Glomerular endothelial cell (primary cell): Measurements from ENCODE around the gene SAFB2. TPM values are rescaled to one million over a fixed set of nuclear protein-coding genes. Genes with fewer than 3 reads are reported as not detected.
A peak's percentile ranks its signal among the peaks of the same experiment; 100 is the strongest.

ENCODE experiments used
- DNase-seq: peaks from one replicate; pipeline ENCODE4 v3.0.0-alpha.2; 2011; ENCODE audit warnings: low read depth, low spot score; ENCODE audit errors: extremely low read depth
- total RNA-seq: library from RNA; depleted of rRNA; stranded (reverse); fragments of >200 nt; gene quantifications from 2 replicates; pipeline ENCODE4 v1.2.3, GENCODE V29; 2015

Gene SAFB2
- 25.7 and 30.9 TPM in 2 replicates for total RNA-seq

DNA sequence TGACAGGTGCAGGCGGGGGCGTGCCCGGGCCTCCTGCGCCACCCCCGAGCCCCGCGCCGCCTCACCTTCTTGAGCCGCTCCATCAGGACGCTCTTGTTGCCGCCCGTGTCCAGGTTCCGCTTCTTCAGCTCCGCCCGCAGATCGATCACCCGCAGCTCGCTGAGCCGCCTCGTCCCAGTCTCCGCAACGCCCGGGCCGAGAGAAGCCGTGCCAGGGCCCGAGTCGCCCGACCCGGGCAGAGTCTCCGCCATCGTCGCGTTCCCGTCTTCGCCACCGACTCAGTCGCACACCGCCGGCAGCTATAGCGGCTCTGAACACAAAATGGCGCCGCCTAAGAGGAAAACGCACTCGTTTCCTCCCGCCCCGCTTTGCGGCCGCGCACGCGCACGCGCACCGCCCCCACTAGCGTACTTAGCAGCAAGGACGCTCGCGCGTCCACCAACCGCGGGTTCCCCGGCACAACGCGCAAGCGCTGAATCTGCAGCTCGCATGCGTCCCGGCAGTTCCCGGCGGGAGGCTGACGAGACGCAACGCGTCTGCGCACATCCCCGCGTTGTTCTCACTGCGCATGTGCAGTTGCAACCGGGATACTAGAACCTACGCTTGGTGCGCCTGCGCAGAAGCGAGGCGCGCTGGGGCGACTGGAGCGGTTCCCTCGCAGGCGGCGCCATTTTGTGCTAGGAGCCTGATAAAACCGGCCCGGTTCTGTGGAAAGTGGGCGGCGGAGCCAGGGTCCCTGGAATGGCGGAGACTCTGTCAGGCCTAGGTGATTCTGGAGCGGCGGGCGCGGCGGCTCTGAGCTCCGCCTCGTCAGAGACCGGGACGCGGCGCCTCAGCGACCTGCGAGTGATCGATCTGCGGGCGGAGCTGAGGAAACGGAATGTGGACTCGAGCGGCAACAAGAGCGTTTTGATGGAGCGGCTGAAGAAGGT, at the start of gene SAFB2, which contains the start of gene SAFB:
Gene SAFB2, minus strand, starts transcription at position 312 of the 932 bp plus-strand sequence. Its CDS starts 61 bp downstream, at position 251.
Gene SAFB, plus strand, starts transcription at position 619 of the 932 bp plus-strand sequence. Its CDS starts 123 bp downstream, at position 742.
- DNase-seq: peak; percentile 94

DNA sequence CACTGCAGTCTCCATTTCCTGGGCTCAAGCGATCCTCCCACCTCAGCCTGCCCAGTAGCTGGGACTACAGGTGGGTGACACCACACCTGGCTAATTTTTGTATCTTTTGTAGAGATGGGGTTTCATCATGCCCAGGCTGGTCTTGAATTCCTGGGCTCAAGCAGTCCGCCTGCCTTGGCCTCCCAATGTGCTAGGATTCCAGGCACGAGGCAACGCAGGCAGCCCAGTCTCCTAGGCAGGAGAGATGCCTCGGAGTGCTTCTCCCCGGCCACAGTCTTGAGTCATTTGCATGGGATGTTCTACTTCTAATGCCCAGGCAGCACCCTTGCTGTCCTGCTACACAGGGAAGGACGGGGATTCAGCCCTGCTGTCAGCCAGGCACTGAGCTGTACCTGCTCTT, 49.0 kb upstream of the SAFB2 start:
- DNase-seq: no peak

DNA sequence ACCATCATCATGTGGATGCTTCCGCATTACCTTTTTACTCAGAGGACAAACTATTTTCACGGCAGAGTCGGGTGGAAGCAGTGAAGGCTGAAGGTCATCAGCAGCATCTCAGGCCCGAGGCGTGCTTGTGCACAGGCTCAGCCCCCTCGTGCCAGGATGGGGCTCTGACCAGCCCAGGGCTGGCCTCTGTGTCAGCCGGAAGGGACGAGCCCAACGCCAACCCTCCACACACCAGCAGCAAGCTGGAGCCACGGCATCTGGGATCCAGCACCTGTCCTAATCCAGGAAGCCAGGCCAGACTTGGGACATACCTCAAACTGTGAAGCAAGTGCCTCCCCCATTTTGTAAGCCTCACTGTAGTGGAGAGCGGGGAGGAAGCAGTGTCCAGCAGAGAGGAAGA, 46.6 kb upstream of the SAFB2 start:
- no peak for DNase-seq

DNA sequence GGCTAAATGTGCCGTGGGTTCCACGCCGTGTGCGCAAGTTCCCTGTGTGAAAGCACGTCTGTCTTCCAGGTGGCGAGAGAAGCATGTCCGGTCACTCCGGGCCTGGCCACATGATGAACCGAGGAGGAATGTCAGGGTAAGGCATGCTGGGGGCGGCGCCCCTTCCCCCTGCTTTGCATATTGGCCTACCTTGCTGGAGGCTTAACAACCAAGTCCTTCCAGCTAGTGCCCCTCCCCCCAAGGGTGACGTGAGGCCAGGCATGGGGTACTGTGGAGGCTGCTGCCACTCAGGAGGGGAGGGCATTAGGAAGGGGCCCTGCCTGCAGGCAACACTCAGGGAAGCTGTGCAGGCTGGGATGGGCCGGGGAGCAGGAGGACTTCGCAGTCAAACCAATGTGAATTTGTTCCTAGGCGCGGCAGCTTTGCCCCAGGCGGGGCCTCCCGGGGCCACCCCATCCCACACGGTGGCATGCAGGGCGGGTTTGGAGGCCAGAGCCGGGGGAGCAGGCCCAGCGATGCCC, 45.2 kb upstream of the SAFB2 start:
- no peak for DNase-seq

DNA sequence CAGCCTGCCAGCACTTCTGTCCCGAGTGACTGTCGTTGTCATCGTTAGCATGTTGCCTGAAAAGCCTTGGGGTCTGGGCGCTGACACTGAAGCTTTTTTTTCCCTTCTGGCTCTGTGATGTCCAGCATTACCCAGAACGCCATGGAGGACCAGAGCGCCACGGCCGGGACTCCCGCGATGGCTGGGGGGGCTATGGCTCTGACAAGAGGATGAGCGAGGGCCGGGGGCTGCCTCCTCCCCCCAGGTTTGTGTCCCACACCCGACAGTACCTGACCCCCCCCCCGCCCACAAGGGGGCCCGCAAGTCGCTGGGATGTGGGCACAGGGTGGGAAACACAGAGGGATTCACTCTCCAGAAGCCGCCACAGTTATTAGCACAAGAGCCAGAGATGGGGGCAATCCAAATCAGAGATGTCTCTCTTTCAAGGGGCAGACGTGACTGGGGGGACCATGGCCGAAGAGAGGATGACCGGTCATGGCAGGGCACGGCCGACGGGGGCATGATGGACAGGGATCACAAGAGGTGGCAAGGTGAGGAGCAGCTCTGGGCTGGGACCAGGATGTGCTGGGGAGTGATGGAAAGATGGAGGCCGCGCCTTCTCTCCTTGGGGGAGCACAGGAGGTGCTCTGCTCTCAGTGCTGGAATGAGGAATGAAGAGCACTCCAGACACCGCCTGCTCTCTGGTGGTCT, 44.5 kb upstream of the SAFB2 start:
- DNase-seq: no peak

DNA sequence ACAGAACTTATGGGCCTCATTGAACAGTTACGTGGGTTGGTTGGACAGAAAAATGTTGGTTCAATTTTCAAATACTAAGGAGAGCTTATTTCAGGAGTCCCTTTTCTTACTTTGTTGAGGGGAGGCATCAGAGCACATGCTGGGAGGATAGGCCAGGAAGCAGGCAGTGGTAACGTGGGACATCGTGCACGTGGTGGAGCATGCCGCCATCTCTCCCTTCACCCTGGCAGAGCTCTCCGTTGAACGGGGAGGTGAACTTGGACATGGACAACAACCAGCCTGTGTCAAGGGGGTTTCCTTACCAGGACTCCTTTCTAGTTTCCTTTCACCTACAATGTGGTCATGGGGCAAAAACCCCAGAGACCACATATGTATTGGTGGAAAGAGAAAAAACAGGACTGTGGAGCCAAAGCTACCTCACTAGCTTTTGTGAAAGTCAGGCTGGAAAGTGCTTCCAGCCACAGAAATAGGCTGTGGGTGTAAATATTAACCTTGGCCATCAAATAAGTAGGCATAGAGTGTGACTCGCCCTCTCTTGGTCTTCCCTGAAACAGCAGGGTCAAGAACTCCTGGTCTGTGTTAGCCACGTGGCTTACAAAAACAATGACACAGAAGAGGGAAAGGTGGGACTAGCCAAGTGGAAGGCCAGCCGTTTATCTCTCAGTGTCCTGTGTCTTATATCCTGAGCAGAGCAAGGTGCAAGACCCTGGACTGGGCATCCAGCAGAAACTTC, 43.4 kb upstream of the SAFB2 start:
- DNase-seq: no peak

DNA sequence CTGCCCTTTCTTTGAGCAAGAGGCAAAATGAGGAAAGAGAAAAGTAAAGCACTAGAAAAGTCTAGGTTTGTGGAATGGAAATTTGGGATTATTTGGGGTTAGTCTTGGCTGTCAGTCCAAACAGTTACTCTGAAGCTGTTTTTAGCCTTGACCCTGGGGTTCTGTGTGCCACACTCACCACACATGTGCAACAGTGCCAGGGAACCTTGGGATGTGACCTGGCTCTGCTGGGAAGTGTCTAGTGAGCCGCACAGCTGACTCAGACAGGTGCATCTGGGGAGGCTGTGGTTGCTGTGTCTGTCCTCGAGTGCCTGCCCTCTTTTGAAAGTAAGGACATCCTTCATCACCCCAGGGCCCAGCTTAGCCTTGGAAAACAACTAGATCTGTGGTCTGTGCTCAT, 41.9 kb upstream of the SAFB2 start:
- no peak for DNase-seq

DNA sequence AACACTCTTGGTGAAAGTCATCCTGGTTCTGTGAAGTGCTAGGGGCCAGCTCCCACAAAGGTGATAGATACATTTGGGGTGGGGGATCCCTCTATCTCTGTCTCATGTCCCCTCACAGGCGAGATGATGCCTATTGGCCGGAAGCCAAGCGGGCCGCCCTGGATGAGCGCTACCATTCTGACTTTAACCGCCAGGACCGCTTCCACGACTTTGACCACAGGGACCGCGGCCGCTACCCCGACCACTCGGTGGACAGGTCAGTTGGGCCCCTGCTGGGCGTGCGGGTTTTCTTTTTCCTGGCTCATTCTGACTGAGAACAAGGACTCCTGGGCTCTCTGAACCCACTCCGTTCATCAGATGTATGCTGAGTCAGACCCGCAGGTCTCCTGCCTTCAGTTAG, 41.3 kb upstream of the SAFB2 start:
- no peak for DNase-seq

DNA sequence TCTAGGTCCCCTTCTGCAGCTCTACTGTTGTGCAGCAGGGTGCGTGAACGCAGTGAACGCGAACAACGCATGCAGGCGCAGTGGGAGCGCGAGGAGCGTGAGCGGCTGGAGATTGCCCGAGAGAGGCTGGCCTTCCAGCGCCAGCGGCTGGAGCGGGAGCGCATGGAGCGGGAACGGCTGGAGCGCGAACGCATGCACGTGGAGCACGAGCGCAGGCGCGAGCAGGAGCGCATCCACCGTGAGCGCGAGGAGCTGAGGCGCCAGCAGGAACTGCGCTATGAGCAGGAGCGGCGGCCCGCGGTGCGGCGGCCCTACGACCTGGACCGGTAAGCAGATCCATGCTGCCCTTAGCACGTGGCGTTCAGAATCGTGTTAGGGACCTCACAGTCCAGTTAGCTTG, 38.9 kb upstream of the SAFB2 start:
- no peak for DNase-seq

DNA sequence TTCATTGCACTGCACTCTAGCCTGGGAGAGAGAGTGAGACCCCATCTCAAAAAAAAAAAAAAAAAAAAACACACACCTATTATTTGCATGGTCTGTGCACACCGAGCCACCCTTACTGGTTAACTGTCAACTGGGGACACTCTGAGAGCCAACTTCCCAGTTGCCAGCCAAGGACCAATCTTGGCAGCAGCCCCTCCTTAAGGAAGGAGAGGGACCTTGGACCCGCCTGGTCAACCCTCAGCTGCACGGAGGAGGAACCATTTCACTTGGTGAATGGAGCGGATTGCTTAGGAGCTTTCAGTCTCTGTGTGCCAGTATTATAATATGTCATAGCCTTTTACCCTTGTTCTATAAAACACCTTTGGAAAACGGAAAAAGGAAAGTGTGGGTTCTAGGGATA, 32.8 kb upstream of the SAFB2 start:
- DNase-seq: no peak

DNA sequence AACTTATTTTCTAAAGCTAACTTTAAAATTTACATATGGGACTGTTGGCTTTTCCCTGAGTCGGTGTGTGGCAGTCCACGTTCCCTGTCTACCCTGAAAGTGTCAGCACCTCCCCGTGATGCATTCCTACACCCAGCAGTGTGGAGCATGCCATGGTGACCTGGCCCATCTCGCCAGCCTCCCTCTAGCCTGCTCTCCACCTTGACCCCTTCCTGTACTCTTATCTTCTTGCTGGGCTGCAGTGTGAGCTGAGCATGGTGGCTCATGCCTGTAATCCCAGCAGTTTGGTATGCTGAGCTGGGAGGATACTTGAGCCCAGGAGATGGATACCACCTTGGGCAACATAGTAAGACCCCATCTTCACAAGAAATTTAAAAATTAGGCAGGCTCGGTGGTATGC, 32.4 kb upstream of the SAFB2 start:
- no peak for DNase-seq

DNA sequence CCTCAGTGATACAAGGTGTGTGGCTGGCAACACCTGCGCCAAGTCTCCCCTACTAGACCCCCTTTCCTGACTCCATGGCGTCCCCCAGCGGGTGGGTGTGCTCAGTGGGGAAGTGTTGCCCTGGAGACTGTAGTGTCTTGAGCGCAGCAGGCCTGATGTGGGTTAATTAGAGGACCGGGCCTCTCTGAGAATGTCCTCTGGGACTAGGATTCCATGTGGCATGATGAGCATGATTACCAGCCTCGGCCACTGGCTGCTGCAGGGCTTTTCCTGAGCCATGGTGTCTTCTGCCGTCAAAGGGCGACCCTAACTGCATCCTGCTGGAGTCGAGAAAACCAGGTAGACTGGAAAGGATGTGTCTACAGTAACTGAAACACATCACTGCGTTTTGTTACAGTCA, 29.7 kb upstream of the SAFB2 start:
- no peak for DNase-seq

DNA sequence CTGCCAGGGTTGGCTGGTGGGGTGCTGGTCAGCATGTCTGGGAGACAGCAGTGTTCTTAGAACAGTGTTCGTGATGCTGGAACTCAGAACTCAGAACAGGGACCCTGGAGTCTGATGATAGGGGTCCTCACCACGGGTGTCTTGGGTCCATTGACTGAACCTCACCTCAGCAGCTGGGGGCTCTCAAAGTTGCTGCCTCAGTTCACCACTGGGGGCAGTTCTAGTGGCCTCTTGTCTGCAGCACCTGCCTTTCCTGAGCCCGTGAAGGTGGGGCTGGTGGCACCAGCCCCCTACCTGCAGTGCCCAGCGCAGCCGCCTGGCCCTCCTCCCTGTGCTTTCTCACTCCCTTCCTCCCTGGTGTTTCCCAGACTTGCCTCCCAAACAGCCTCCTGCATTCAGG, 28.8 kb upstream of the SAFB2 start:
- DNase-seq: no peak

DNA sequence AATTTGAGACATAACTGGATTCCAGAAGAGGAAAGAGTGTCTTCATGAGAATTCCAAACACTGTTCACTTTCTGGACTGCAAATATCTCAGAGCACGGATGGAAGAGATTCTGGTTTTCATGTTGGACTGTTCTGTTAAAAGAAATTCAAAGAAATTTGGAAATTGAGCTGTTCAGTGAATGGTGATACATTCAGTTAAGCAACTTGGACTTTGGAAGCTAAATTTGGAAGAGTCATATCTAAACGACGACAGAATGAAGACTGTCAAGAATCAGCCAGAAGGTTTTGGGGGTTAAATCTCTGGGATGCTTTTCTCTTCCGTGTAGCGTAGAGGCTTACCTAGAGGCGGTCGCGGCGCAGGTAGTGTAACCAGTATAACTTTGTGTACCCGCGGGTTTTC, 25.9 kb upstream of the SAFB2 start:
- DNase-seq: no peak

DNA sequence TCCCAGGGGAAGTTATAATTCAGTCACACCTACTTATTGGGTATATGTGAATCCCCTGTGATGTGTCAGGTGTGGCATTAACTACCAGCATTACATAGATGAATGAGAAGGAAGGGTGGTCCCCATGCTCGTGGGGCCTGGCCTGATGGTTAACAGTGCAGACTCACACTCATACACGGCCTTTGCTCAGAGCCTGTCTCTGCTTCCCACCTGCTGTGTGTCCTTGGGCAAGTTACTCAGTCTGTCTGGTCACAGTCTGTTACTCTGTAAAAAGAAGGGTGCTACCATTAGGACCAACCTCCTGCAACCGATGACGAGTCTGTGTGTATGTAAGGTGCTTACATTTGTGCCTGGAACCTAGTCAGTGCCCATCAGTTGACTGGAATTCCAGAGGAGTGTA, 24.1 kb upstream of the SAFB2 start:
- no peak for DNase-seq

DNA sequence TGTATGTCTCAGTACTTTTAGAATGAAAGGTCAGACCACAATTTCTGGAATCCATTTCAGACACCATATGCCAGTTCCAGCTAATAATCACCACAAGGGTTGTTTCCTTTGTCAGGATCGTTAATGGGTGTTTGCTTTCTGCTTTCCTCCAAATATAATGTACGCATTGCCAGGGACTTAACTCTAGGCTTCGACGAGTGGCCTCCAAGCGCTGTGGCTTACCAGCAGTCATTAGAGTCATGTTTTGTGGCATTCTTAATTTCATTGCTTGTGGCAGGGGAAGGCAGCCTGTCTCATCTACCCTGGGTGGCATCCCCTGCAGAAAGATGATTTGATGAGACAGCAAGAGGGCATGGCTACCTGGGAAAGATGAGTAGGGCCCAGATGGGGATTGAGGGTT, 22.8 kb upstream of the SAFB2 start:
- no peak for DNase-seq

DNA sequence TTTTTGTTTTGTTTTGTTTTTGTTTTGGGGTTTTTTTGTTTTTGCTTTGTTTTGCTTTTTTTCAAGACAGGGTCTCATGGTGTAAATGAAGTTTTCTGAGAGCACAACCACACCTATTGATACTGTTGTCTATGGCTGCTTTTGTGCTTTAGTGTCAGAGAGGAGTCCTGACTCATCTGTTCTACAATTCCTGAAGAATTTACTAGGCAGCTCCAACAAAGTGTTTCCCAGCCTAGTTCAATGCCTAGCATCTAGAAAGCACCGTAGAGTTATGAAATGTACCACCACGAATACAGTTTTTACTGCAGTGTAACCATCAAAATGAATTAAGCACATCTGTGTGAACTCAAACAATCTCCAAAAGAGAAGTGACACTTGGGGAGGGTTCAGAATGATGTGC, 21.5 kb upstream of the SAFB2 start:
- DNase-seq: no peak

DNA sequence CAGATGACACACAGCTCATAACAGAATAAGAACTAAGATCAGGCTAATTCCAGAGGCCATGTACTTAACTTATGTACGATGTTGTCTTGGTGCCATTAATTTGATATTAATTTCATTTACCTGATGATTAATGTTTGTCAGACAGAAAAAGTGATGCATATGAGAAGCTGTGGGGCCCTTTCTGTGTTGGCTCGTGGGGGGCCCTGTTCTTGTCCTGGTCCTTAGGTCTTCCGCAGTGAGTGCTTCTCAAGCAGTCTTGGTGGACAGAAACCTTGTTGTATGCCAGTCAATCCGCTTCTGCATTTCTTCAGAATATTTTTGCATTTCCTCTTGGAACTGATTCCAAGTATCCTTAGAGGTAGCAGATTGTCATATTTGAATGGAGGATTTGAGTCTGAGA, 20.5 kb upstream of the SAFB2 start:
- no peak for DNase-seq

DNA sequence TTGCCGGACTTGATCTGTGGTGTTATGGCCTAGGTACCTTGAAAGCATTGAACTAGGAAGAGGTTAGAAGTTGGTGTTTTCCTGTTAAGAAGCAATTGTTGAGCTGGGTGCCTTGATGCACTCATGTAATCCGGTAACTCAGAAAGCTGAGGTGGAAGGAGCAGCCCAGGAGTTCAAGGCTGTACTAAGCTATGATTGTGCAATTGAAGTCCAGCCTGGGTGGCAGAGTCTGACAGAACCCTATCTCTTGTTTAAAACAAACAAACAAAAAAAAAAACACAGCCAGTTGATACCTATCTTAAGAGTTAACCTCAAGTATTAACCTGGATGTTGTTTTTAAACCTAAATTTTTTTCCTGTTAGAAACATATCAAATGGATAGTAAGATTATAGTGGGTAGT, 19.6 kb upstream of the SAFB2 start:
- no peak for DNase-seq

DNA sequence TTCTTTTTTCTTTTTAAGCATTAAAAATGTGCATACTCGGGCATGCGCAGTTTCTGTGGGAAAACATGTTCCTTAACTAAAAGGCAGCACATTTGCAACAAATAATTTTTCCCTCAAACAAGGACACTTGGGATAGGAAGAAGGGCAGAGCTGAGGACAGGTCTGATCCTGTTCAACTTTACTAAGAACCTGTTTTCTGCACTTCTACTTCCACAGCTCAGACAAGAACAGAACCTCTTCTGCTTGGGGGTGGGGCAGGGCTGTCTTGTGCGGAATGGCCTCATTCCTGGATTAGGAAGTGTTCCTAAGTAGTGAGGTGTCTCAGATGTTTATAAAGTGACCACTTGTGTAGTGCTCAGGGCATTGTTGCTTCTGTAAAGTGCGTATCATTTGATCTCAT, 18.6 kb upstream of the SAFB2 start:
- no peak for DNase-seq

DNA sequence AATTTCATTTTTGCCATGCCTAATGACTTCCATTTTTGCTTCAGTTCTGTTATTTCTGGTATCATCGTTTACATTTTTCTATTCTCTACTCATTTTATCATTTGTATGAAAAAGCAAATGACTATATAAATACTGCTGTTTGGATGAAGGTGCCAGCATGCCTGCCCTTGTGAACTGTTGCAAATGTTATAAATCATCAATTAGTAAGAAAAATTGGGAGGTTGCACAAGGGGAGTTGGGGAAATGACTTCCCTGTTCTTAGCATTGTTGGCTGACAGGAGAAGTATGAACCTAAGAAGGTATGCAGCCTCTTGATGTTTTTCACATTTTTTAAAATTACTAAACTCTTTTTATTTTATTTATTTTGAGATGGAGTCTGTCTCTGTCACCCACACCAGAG, 15.4 kb upstream of the SAFB2 start:
- DNase-seq: no peak
